Kidney (tissue), 14 donors: Measurements from ENCODE around the gene SRA1. TPM values are rescaled to one million over a fixed set of nuclear protein-coding genes. Genes with fewer than 3 reads are reported as not detected.
"Not testable (repeated sequence)": the region's sequence is repeated elsewhere in the genome, so short reads cannot be mapped to it uniquely, and the experiment has no call there.

Experiments used
- DNase-seq, 5 donors: peaks; one replicate each; pipeline ENCODE4 v3.0.0-alpha.2; 2013 to 2020
- FAIRE-seq: peaks from 2 replicates; lab custom pipeline; 2012; peaks lifted over from hg19 to GRCh38; lab: Jason Lieb, UNC
- H3K27ac ChIP-seq, 2 donors: one replicate each; pipeline ENCODE4 v1.7.0; 2013; ENCODE audit warnings: low read depth in 2 of 2, low read length in 2 of 2, inconsistent platforms in 1 of 2
- H3K27me3 ChIP-seq: one replicate; pipeline ENCODE4 v1.7.1; 2013; ENCODE audit warnings: low read length, inconsistent platforms; ENCODE audit not compliant: control insufficient read depth, insufficient read depth
- H3K36me3 ChIP-seq, 3 donors: one replicate each; pipeline versions ENCODE4 v1.7.0 to v1.7.1; 2013; ENCODE audit warnings: low read length in 3 of 3, control low read depth in 1 of 3, inconsistent platforms in 1 of 3; ENCODE audit not compliant: insufficient read depth in 3 of 3, control insufficient read depth in 2 of 3
- H3K4me1 ChIP-seq, 3 donors: one replicate each; pipeline versions ENCODE4 v1.7.0 to v1.7.1; 2013; ENCODE audit warnings: low read length in 3 of 3, inconsistent platforms in 1 of 3, low read depth in 1 of 3; ENCODE audit not compliant: control insufficient read depth in 2 of 3, insufficient read depth in 2 of 3
- H3K4me3 ChIP-seq, 3 donors: one replicate each; pipeline versions ENCODE4 v1.7.0 to v1.8.1; 2013; ENCODE audit warnings: low read length in 3 of 3, control low read depth in 1 of 3, inconsistent platforms in 1 of 3
- H3K9ac ChIP-seq, 3 donors: one replicate each; pipeline versions ENCODE4 v1.7.0 to v1.7.1; 2013; ENCODE audit warnings: low read length in 3 of 3, control low read depth in 1 of 3, inconsistent platforms in 1 of 3
- H3K9me3 ChIP-seq, 3 donors: one replicate each; pipeline versions ENCODE4 v1.7.0 to v1.7.1; 2013; ENCODE audit warnings: low read length in 3 of 3, control low read depth in 1 of 3, inconsistent platforms in 1 of 3; ENCODE audit not compliant: control insufficient read depth in 2 of 3, insufficient read depth in 1 of 3
- intact Hi-C: fragments of 100-400 bp; cut with DNase I; formaldehyde crosslinking; loops from one replicate; pipeline ENCODE4 v1.11.1; 2022
- polyA plus RNA-seq: library from polyadenylated mRNA; stranded (reverse); fragments of 350-450 nt; fragmentation: Illumina TruSeq; extraction: RNeasy Lipid Tissue Mini Kit (QIAGEN cat#74804); gene quantifications from one replicate; pipeline ENCODE4 v1.2.3, GENCODE V29; 2014; ENCODE audit warnings: low read depth, low replicate concordance; ENCODE audit not compliant: insufficient read depth
- total RNA-seq: library from RNA; stranded (reverse); fragmentation: NEBNext Ultra II Directional; extraction: Animal tissue kit (Norgen Biotek cat#: 25700); gene quantifications from one replicate; pipeline ENCODE4 v1.2.1, GENCODE V29; 2021
- TF ChIP-seq, protein P1 (sequence below): IDR thresholded peaks from 3 replicates; pipeline ENCODE4 v1.5.1; 2012; ENCODE audit warnings: mild to moderate bottlenecking, moderate library complexity, borderline replicate concordance; ENCODE audit not compliant: insufficient read depth; ENCODE audit errors: extremely low read depth
- donor health status: control.
- donor health status: control.
- donor health status: control.
- donor health status: control.
- donor health status: control.
- donor health status: DM: yes; HTN: yes; CAD: no.
- donor health status: Normal renal cell carcinoma (clear cell type).

The SRA1 gene
- total and polyA plus RNA-seq, 2 donors from 2014 or later = 31.3 to 52.4 TPM

DNA sequence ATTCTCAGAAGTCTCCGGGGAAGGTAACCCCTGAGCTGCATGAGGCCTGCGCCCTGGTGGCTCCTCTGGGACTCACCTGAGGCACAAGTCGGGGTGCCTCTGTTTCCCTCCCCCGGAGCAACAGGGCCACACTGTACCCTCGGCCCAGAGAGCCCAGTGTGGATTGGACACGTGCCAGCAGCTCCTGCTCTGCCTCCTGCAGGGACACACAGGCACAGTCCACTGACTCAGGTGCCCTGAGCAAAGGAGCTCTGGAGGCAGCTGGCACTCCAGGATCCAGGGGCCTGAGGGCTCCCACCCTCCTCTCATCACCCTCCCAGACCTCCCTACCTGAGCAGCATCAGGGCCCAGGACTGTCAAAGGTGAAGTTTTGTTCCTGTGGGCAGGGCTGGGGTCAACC, 36.9 kb upstream of the SRA1 start:
- FAIRE-seq (no peak), DNase-seq (no peak)
- no peak overlapping the region for H3K4me3 ChIP-seq
- H3K9me3 ChIP-seq = no peaks in the 10 kb centered on the region
- no peak overlapping the region for H3K9ac ChIP-seq
- no peaks in the 10 kb centered on the region for H3K36me3 ChIP-seq
- no peak overlapping the region for H3K27ac ChIP-seq
- no peaks in the 10 kb centered on the region for H3K27me3 ChIP-seq
- intact Hi-C loops = no loop called here
- peaks cover 0 to 5% (median 0%) of the 10 kb centered on the region in 3 donors for H3K4me1 ChIP-seq
- TF ChIP-seq, protein P1, sequence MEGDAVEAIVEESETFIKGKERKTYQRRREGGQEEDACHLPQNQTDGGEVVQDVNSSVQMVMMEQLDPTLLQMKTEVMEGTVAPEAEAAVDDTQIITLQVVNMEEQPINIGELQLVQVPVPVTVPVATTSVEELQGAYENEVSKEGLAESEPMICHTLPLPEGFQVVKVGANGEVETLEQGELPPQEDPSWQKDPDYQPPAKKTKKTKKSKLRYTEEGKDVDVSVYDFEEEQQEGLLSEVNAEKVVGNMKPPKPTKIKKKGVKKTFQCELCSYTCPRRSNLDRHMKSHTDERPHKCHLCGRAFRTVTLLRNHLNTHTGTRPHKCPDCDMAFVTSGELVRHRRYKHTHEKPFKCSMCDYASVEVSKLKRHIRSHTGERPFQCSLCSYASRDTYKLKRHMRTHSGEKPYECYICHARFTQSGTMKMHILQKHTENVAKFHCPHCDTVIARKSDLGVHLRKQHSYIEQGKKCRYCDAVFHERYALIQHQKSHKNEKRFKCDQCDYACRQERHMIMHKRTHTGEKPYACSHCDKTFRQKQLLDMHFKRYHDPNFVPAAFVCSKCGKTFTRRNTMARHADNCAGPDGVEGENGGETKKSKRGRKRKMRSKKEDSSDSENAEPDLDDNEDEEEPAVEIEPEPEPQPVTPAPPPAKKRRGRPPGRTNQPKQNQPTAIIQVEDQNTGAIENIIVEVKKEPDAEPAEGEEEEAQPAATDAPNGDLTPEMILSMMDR = no peak

DNA sequence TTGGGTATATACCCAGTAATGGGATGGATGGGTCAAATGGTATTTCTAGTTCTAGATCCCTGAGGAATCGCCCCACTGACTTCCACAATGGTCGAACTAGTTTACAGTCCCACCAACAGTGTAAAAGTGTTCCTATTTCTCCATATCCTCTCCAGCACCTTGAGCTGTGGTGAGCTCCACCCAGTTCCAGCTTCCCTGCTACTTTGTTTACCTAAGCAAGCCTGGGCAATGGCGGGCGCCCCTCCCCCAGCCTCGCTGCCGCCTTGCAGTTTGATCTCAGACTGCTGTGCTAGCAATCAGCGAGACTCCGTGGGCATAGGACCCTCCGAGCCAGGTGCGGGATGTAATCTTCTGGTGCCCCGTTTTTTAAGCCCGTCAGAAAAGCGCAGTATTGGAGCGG, 35.8 kb upstream of the SRA1 start:
- H3K36me3 ChIP-seq, FAIRE-seq, DNase-seq, H3K9ac ChIP-seq, H3K27me3 ChIP-seq, H3K4me3 ChIP-seq, H3K4me1 ChIP-seq, intact Hi-C loops, H3K27ac ChIP-seq, H3K9me3 ChIP-seq: not testable (repeated sequence)

- Histone ChIP-seq H3K9me3 (no peaks in the 10 kb centered on the region), H3K4me3 (no peak overlapping the region), H3K4me1 (peaks cover 0 to 5% (median 0%) of the 10 kb centered on the region in 3 donors), H3K9ac (no peak overlapping the region), H3K36me3 (no peaks in the 10 kb centered on the region), H3K27me3 (no peaks in the 10 kb centered on the region), H3K27ac (no peak overlapping the region)
- FAIRE-seq (no peak), DNase-seq (no peak)
- intact Hi-C loops = no loop called here
- TF ChIP-seq, protein P1 = no peak
Measured at GRCh38 chr5:140591747-140592372, 34.6 kb upstream of the SRA1 start.

GRCh38 chr5:140590861-140591260, 33.6 kb upstream of the SRA1 start:
- FAIRE-seq = no peak
- H3K9me3 ChIP-seq = no peaks in the 10 kb centered on the region
- no peak overlapping the region for H3K9ac ChIP-seq
- H3K4me3 ChIP-seq = no peak overlapping the region
- DNase-seq = no peak
- no peaks in the 10 kb centered on the region for H3K36me3 ChIP-seq
- H3K4me1 ChIP-seq = no peaks in the 10 kb centered on the region
- H3K27ac ChIP-seq = no peak overlapping the region
- TF ChIP-seq, protein P1 = no peak
- no peaks in the 10 kb centered on the region for H3K27me3 ChIP-seq
- intact Hi-C loops = no loop called here
